H1 (cell line): ENCODE data around the gene KDM8. TPM values are rescaled to one million over a fixed set of nuclear protein-coding genes. Genes with fewer than 3 reads are reported as not detected.

Experiments used
- CTCF ChIA-PET: fragments of 300-600 bp; sonication (Branson Sonifier 250); formaldehyde crosslinking; loops from one replicate; lab custom pipeline; 2021; ENCODE audit not compliant: partially characterized antibody; lab: Charles Lee
- POLR2A ChIA-PET: fragments of 300-600 bp; sonication (Branson Sonifier 250); formaldehyde crosslinking; loops from one replicate; lab custom pipeline; 2021; ENCODE audit warnings: inconsistent platforms; ENCODE audit not compliant: partially characterized antibody; lab: Charles Lee
- DNase-seq, 2 experiments: peaks; one replicate each; pipeline versions ENCODE4 v3.0.0 to v3.0.0-alpha.2; 2010 to 2022; ENCODE audit warnings: low spot score in 2 of 2, low read depth in 1 of 2, mixed read lengths in 1 of 2
- FAIRE-seq: peaks from 2 replicates; lab custom pipeline; 2011; peaks lifted over from hg19 to GRCh38; lab: Jason Lieb, UNC
- H2AFZ ChIP-seq: 2 replicates; pipeline ENCODE4 v1.8.1; 2012; ENCODE audit warnings: low read length, inconsistent platforms
- H2AK5ac ChIP-seq: 2 replicates; pipeline ENCODE4 v1.6.1; 2013; ENCODE audit warnings: low read depth, low read length
- H2BK120ac ChIP-seq: replicated peaks from 2 replicates; pipeline ENCODE3; 2013; ENCODE audit warnings: low read depth, low read length, inconsistent platforms
- H2BK12ac ChIP-seq: 2 replicates; pipeline ENCODE4 v1.6.1; 2013; ENCODE audit warnings: low read depth, low read length
- H2BK15ac ChIP-seq: 2 replicates; pipeline ENCODE4 v1.6.1; 2013; ENCODE audit warnings: low read length
- H2BK20ac ChIP-seq: 2 replicates; pipeline ENCODE4 v1.6.1; 2013; ENCODE audit warnings: low read length
- H2BK5ac ChIP-seq: 2 replicates; pipeline ENCODE4 v1.6.1; 2013; ENCODE audit warnings: low read depth, low read length
- H3K14ac ChIP-seq: 2 replicates; pipeline ENCODE4 v1.6.1; 2013; ENCODE audit warnings: inconsistent platforms; ENCODE audit not compliant: insufficient read length
- H3K18ac ChIP-seq: 2 replicates; pipeline ENCODE4 v1.6.1; 2013; ENCODE audit warnings: low read length; ENCODE audit errors: extremely low read depth
- H3K23ac ChIP-seq: 2 replicates; pipeline ENCODE4 v1.6.1; 2013; ENCODE audit warnings: inconsistent platforms; ENCODE audit not compliant: insufficient read length
- H3K23me2 ChIP-seq: 2 replicates; pipeline ENCODE4 v1.6.1; 2013; ENCODE audit warnings: low read depth, low read length
- H3K27ac ChIP-seq: 2 replicates; pipeline ENCODE4 v1.6.1; 2011; ENCODE audit warnings: low read depth, low read length, inconsistent platforms
- H3K27me3 ChIP-seq, 4 experiments: replicated peaks in 1 of 4; 1 replicate in 1 of 4; 2 replicates in 3 of 4; pipeline versions ENCODE4 v1.6.1 to v1.8.1; 2011 to 2013; ENCODE audit warnings: low read length in 3 of 4, mild to moderate bottlenecking in 3 of 4, inconsistent platforms in 2 of 4, mixed read lengths in 2 of 4, moderate library complexity in 1 of 4; ENCODE audit not compliant: control insufficient read depth in 3 of 4, insufficient read depth in 3 of 4; ENCODE audit errors: extremely low read depth in 1 of 4
- H3K36me3 ChIP-seq, 4 experiments: 2 replicates each; pipeline versions ENCODE4 v1.6.1 to v1.8.1; 2011 to 2013; ENCODE audit warnings: mild to moderate bottlenecking in 4 of 4, low read length in 3 of 4, moderate library complexity in 2 of 4, control low read depth in 1 of 4, inconsistent platforms in 1 of 4; ENCODE audit not compliant: insufficient read depth in 4 of 4, control insufficient read depth in 2 of 4
- H3K4ac ChIP-seq: replicated peaks from 2 replicates; pipeline ENCODE3; 2013; ENCODE audit warnings: low read length, low read depth, mixed read lengths, inconsistent platforms; ENCODE audit not compliant: insufficient read length
- H3K4me1 ChIP-seq, 4 experiments: replicated peaks in 1 of 4; 1 replicate in 1 of 4; 2 replicates in 3 of 4; pipeline versions ENCODE4 v1.6.1 to v1.8.1; 2011 to 2013; ENCODE audit warnings: low read length in 3 of 4, inconsistent platforms in 2 of 4, mixed read lengths in 1 of 4; ENCODE audit not compliant: insufficient read depth in 4 of 4, control insufficient read depth in 3 of 4
- H3K4me2 ChIP-seq, 2 experiments: 2 replicates each; pipeline versions ENCODE4 v1.6.1 to v1.8.1; 2011 to 2013; ENCODE audit warnings: low read depth in 2 of 2, low read length in 2 of 2, control low read depth in 1 of 2, inconsistent platforms in 1 of 2, mild to moderate bottlenecking in 1 of 2; ENCODE audit not compliant: insufficient read depth in 1 of 2
- H3K4me3 ChIP-seq, 4 experiments: fragments of 200-600, 300-600 bp in 1 of 4; sonication (generic), shearing (Covaris generic), sonication (Bioruptor Twin) in 1 of 4; 2 replicates each; pipeline versions ENCODE4 v1.5.1 to v1.8.1; 2011 to 2016; ENCODE audit warnings: low read length in 4 of 4, low read depth in 3 of 4, control low read depth in 2 of 4, inconsistent platforms in 2 of 4, mild to moderate bottlenecking in 2 of 4, mixed read lengths in 1 of 4, moderate library complexity in 1 of 4; ENCODE audit not compliant: insufficient read depth in 2 of 4; ENCODE audit errors: extremely low read depth in 1 of 4
- H3K56ac ChIP-seq: replicated peaks from 2 replicates; pipeline ENCODE3; 2013; ENCODE audit warnings: low read depth, mild to moderate bottlenecking, mixed read lengths, low read length, inconsistent platforms; ENCODE audit not compliant: insufficient read length
- H3K79me1 ChIP-seq: 2 replicates; pipeline ENCODE4 v1.6.1; 2013; ENCODE audit warnings: low read depth, low read length, control low read depth
- H3K79me2 ChIP-seq, 2 experiments: 2 replicates each; pipeline versions ENCODE4 v1.6.1 to v1.8.1; 2012 to 2013; ENCODE audit warnings: low read length in 2 of 2, mild to moderate bottlenecking in 2 of 2, inconsistent platforms in 1 of 2; ENCODE audit not compliant: insufficient read depth in 2 of 2, control insufficient read depth in 1 of 2
- H3K9ac ChIP-seq, 4 experiments: replicated peaks in 1 of 4; 1 replicate in 1 of 4; 2 replicates in 3 of 4; pipeline versions ENCODE4 v1.6.1 to v1.8.1; 2011 to 2013; ENCODE audit warnings: low read depth in 3 of 4, low read length in 3 of 4, control low read depth in 2 of 4, mild to moderate bottlenecking in 2 of 4, moderate library complexity in 2 of 4, inconsistent platforms in 1 of 4; ENCODE audit errors: extremely low read depth in 1 of 4
- H3K9me3 ChIP-seq, 2 experiments: 2 replicates each; pipeline versions ENCODE4 v1.6.1 to v1.8.1; 2012 to 2013; ENCODE audit warnings: mild to moderate bottlenecking in 2 of 2, moderate library complexity in 2 of 2, control low read depth in 1 of 2, inconsistent platforms in 1 of 2, low read depth in 1 of 2, low read length in 1 of 2, mixed read lengths in 1 of 2; ENCODE audit not compliant: insufficient read depth in 2 of 2
- H4K20me1 ChIP-seq, 2 experiments: replicated peaks in 1 of 2; 2 replicates each; pipeline versions ENCODE3 to v1.8.1; 2011 to 2013; ENCODE audit warnings: inconsistent platforms in 2 of 2, low read length in 2 of 2, mild to moderate bottlenecking in 1 of 2; ENCODE audit not compliant: insufficient read depth in 2 of 2, control insufficient read depth in 1 of 2
- H4K5ac ChIP-seq: 2 replicates; pipeline ENCODE4 v1.6.1; 2013; ENCODE audit warnings: low read length, low read depth, mixed read lengths, inconsistent platforms; ENCODE audit not compliant: insufficient read length
- H4K8ac ChIP-seq: 2 replicates; pipeline ENCODE4 v1.8.0; 2013; ENCODE audit warnings: mild to moderate bottlenecking, moderate library complexity, low read length, inconsistent platforms; ENCODE audit not compliant: insufficient read depth; ENCODE audit errors: extremely low read depth
- H4K91ac ChIP-seq: replicated peaks from 2 replicates; pipeline ENCODE3; 2013; ENCODE audit warnings: low read length, mixed read lengths, inconsistent platforms; ENCODE audit not compliant: insufficient read length
- ASH2L ChIP-seq: fragments of 200-600, 300-600 bp; sonication (generic); IDR thresholded peaks from one replicate; pipeline ENCODE4 v1.7.1; 2017; ENCODE audit warnings: low read length
- ATF2 ChIP-seq: IDR thresholded peaks from 2 replicates; pipeline ENCODE4 v1.6.1; 2012; ENCODE audit warnings: low read length, inconsistent platforms
- BCL11A ChIP-seq, 2 experiments: IDR thresholded peaks; one replicate each; pipeline ENCODE4 v1.6.1; 2011; ENCODE audit warnings: low read depth in 2 of 2, low read length in 2 of 2, mild to moderate bottlenecking in 2 of 2
- CREB1 ChIP-seq: IDR thresholded peaks from 2 replicates; pipeline ENCODE4 v1.6.1; 2012; ENCODE audit warnings: inconsistent platforms
- CTBP2 ChIP-seq: IDR thresholded peaks from 2 replicates; pipeline ENCODE4 v1.7.0; 2011; ENCODE audit warnings: borderline replicate concordance, mild to moderate bottlenecking, moderate library complexity, mixed read lengths, low read length; ENCODE audit not compliant: insufficient read depth, insufficient read length
- EP300 ChIP-seq, 2 experiments: IDR thresholded peaks; 1 replicate in 1 of 2; 2 replicates in 1 of 2; pipeline ENCODE4 v1.6.1; 2011 to 2012; ENCODE audit warnings: low read depth in 2 of 2, low read length in 2 of 2, mild to moderate bottlenecking in 2 of 2, borderline replicate concordance in 1 of 2, inconsistent platforms in 1 of 2, moderate library complexity in 1 of 2
- FOSL1 ChIP-seq: IDR thresholded peaks from 2 replicates; pipeline ENCODE4 v1.6.1; 2011; ENCODE audit warnings: mild to moderate bottlenecking, low read depth, low read length, moderate library complexity; ENCODE audit not compliant: insufficient read depth
- HDAC6 ChIP-seq: IDR thresholded peaks from one replicate; pipeline ENCODE4 v1.7.1; 2012; ENCODE audit warnings: low read depth, mild to moderate bottlenecking, inconsistent platforms, low read length, moderate library complexity
- KDM4A ChIP-seq: IDR thresholded peaks from one replicate; pipeline ENCODE4 v1.7.1; 2012; ENCODE audit warnings: low read depth, mild to moderate bottlenecking, moderate library complexity, low read length, inconsistent platforms; ENCODE audit not compliant: severe bottlenecking
- MAX ChIP-seq: IDR thresholded peaks from 2 replicates; pipeline ENCODE4 v1.6.1; 2012; ENCODE audit warnings: inconsistent platforms
- NRF1 ChIP-seq: IDR thresholded peaks from 2 replicates; pipeline ENCODE4 v1.6.1; 2011; ENCODE audit warnings: mild to moderate bottlenecking, low read depth, low read length, improper control_type of control experiment
- POLR2A ChIP-seq, 2 experiments: IDR thresholded peaks; 1 replicate in 1 of 2; 2 replicates in 1 of 2; pipeline ENCODE4 v1.6.1; 2011; ENCODE audit warnings: low read depth in 2 of 2, low read length in 2 of 2, mild to moderate bottlenecking in 2 of 2; ENCODE audit errors: control extremely low read depth in 1 of 2
- TCF12 ChIP-seq: IDR thresholded peaks from 2 replicates; pipeline ENCODE4 v1.6.1; 2011; ENCODE audit warnings: low read depth, mild to moderate bottlenecking, low read length
- WGBS, 2 experiments: shearing (Covaris generic) in 1 of 2; methylation state at CpG; one replicate each; pipeline versions ENCODE4 v1.1.6 to v1.1.7; 2013 to 2015; ENCODE audit warnings: low lambda C conversion rate in 2 of 2, mixed read lengths in 2 of 2, inconsistent platforms in 1 of 2, low coverage in 1 of 2, missing lambda C conversion rate in 1 of 2; ENCODE audit not compliant: insufficient replicate concordance in 2 of 2, insufficient coverage in 1 of 2, insufficient read length in 1 of 2; ENCODE audit errors: extremely low coverage in 1 of 2, missing lambda C conversion rate in 1 of 2; 5-methylcytosine and 5-hydroxymethylcytosine counted together
- polyA plus RNA-seq, 7 experiments: library from polyadenylated mRNA; depleted of rRNA in 3 of 7; stranded (reverse) in 5 of 7; unstranded in 2 of 7; fragments of >200 nt in 5 of 7; fragments of 200-250 nt in 2 of 7; gene quantifications; 1 replicate in 5 of 7; 2 replicates in 1 of 7; 4 replicates in 1 of 7; pipeline versions ENCODE4 v1.2.1 to v1.2.3, GENCODE V29; 2011 to 2013; ENCODE audit warnings: missing spikeins in 2 of 7, mixed read lengths in 2 of 7
- total RNA-seq: library from RNA; stranded (reverse); fragmentation: NEBNext Ultra II Directional; extraction: Animal tissue kit (Norgen Biotek cat#: 25700); gene quantifications from 2 replicates; pipeline ENCODE4 v1.2.1, GENCODE V29; 2021

KDM8 gene
- total and polyA plus RNA-seq, 2 of the 8 experiments (the other 6 are each of a cell fraction or from before 2014, with no cell fraction given): 10.3 to 12.8 TPM

GRCh38 chr16:27223701-27224100 is 20.4 kb downstream of the KDM8 start:
- Histone ChIP-seq H2BK5ac (no peak overlapping the region), H2BK12ac (no peak overlapping the region), H4K91ac (no peak overlapping the region), H3K4ac (no peak overlapping the region), H2AFZ (no peak overlapping the region), H3K18ac (no peak overlapping the region), H2AK5ac (no peak overlapping the region), H3K27me3 (no peaks in the 10 kb centered on the region), H3K36me3 (no peaks in the 10 kb centered on the region), H3K4me3 (no peak overlapping the region), H3K79me2 (no peaks in the 10 kb centered on the region), H3K79me1 (no peaks in the 10 kb centered on the region), H3K27ac (no peak overlapping the region), H3K56ac (peak overlapping the region; percentile 6), H3K14ac (no peak overlapping the region), H4K5ac (no peak overlapping the region), H4K20me1 (no peaks in the 10 kb centered on the region), H3K9ac (no peak overlapping the region; a peak in 1 of 7 replicates), H2BK15ac (no peak overlapping the region), H2BK120ac (no peak overlapping the region), H3K4me2 (no peak overlapping the region), H2BK20ac (no peak overlapping the region), H4K8ac (peak overlapping the region; percentile 80), H3K4me1 (0 out of 7 replicates have a peak, but pooled peaks cover 0 to 2% (median 0%) of the 10 kb centered on the region in 4 experiments), H3K9me3 (no peaks in the 10 kb centered on the region), H3K23me2 (no peaks in the 10 kb centered on the region), H3K23ac (no peak overlapping the region)
- CTCF ChIA-PET: interaction anchor here (0.8 to 7.6 kb wide), 7 partner anchors 12 to 207 kb away, joined by 3 to 73 read pairs (median 5); no protein-coding TSS in a partner anchor
- POLR2A ChIA-PET: interaction anchor here (1.1 kb wide), 1 partner anchor 11 kb away, joined by 3 read pairs; no protein-coding TSS in a partner anchor
- no peak for FAIRE-seq
- WGBS, 2 experiments: 86% methylated on average over 6 of the region's 6 CpGs; no CpG with 5 or more reads in 1 of the 2 experiments
- no peak for DNase-seq
- TF ChIP-seq NRF1: no peak
- TF ChIP-seq FOSL1: no peak
- no peak for TF ChIP-seq EP300 (IDR thresholded peaks at IDR 0.05; ENCODE audit: borderline replicate concordance in 1 of 2, low read depth in 2 of 2, low read length in 2 of 2)
- TF ChIP-seq CREB1: no peak
- TF ChIP-seq TCF12: no peak
- no peak for TF ChIP-seq ATF2
- no peak for TF ChIP-seq BCL11A (IDR thresholded peaks at IDR 0.05; ENCODE audit: low read depth in 2 of 2, low read length in 2 of 2)
- TF ChIP-seq HDAC6: no peak
- no peak for TF ChIP-seq MAX
- TF ChIP-seq KDM4A: no peak
- TF ChIP-seq CTBP2: no peak
- TF ChIP-seq ASH2L: no peak
- TF ChIP-seq POLR2A (IDR thresholded peaks at IDR 0.05; ENCODE audit: control extremely low read depth in 1 of 2, low read depth in 2 of 2, low read length in 2 of 2): no peak
